B cell (primary cell): ENCODE results near the gene TTLL8. TPM values are rescaled to one million over a fixed set of nuclear protein-coding genes. Genes with fewer than 3 reads are reported as not detected.

Experiments used
- ATAC-seq: fragments of 200-7000 bp; cut with Tn5 transposase; one replicate; pipeline ENCODE4 v1.10.0; 2021; ENCODE audit warnings: low read depth, mild to moderate bottlenecking, moderate number of reproducible peaks, moderate library complexity
- CTCF ChIA-PET: fragments of 350-600 bp; sonication (Branson Sonifier 250); formaldehyde crosslinking; loops from one replicate; lab custom pipeline; 2021; ENCODE audit warnings: antibody characterized with exemption, inconsistent platforms; lab: Charles Lee
- POLR2A ChIA-PET: fragments of 350-600 bp; sonication (Branson Sonifier 250); formaldehyde crosslinking; loops from one replicate; lab custom pipeline; 2021; ENCODE audit warnings: antibody characterized with exemption; lab: Charles Lee
- DNase-seq: peaks from one replicate; pipeline ENCODE4 v3.0.0; 2013
- H2AFZ ChIP-seq: 2 replicates; pipeline ENCODE4 v1.6.1; 2012; ENCODE audit warnings: mild to moderate bottlenecking, low read depth, low read length; ENCODE audit not compliant: insufficient read depth, poor library complexity, severe bottlenecking
- H3K27ac ChIP-seq, 2 donors: 1 replicate in 1 of 2; 2 replicates in 1 of 2; pipeline ENCODE4 v1.5.1; 2012 to 2013; ENCODE audit warnings: low read length in 2 of 2, mild to moderate bottlenecking in 2 of 2, moderate library complexity in 1 of 2
- H3K27me3 ChIP-seq, 4 experiments: fragments of 200-600 bp in 1 of 4; sonication (generic) in 1 of 4; replicated peaks in 1 of 4; 1 replicate in 2 of 4; 2 replicates in 2 of 4; pipeline versions ENCODE4 v1.6.1 to v1.7.0; 2013 to 2016; ENCODE audit warnings: low read length in 3 of 4, mild to moderate bottlenecking in 2 of 4, mixed read lengths in 1 of 4, moderate library complexity in 1 of 4; ENCODE audit not compliant: insufficient read depth in 4 of 4, control insufficient read depth in 3 of 4; ENCODE audit errors: control extremely low read depth in 1 of 4
- H3K36me3 ChIP-seq, 2 experiments: replicated peaks in 1 of 2; 1 replicate in 1 of 2; 2 replicates in 1 of 2; pipeline versions ENCODE4 v1.6.1 to v1.7.1; 2013; ENCODE audit warnings: low read length in 1 of 2; ENCODE audit not compliant: insufficient read depth in 2 of 2, control insufficient read depth in 1 of 2; ENCODE audit errors: control extremely low read depth in 1 of 2, extremely low read depth in 1 of 2
- H3K4me1 ChIP-seq, 2 donors: fragments of 200-600 bp in 1 of 2; sonication (generic) in 1 of 2; 1 replicate in 1 of 2; 2 replicates in 1 of 2; pipeline versions ENCODE4 v1.5.1 to v1.6.1; 2013 to 2017; ENCODE audit warnings: low read length in 2 of 2; ENCODE audit not compliant: control insufficient read depth in 2 of 2, insufficient read depth in 2 of 2
- H3K4me2 ChIP-seq: replicated peaks from 2 replicates; pipeline ENCODE3; 2012; ENCODE audit warnings: mild to moderate bottlenecking, low read depth, low read length; ENCODE audit not compliant: poor library complexity, severe bottlenecking
- H3K4me3 ChIP-seq, 5 experiments: fragments of 200-600 bp in 1 of 5; sonication (generic) in 1 of 5; 1 replicate in 3 of 5; 2 replicates in 2 of 5; pipeline versions ENCODE4 v1.5.1 to v1.7.0; 2011 to 2016; ENCODE audit warnings: low read length in 4 of 5, mild to moderate bottlenecking in 4 of 5, low read depth in 2 of 5, control low read depth in 1 of 5, moderate library complexity in 1 of 5; ENCODE audit not compliant: insufficient read depth in 1 of 5; ENCODE audit errors: control extremely low read depth in 1 of 5, extremely low read depth in 1 of 5
- H3K79me2 ChIP-seq: fragments of 200-600 bp; sonication (generic); one replicate; pipeline ENCODE4 v1.6.0; 2016; ENCODE audit warnings: low read length; ENCODE audit not compliant: control insufficient read depth, insufficient read depth
- H3K9ac ChIP-seq: fragments of 200-600 bp; sonication (generic); 2 replicates; pipeline ENCODE4 v1.6.1; 2017; ENCODE audit warnings: mild to moderate bottlenecking, low read length, moderate library complexity
- H3K9me3 ChIP-seq, 3 donors: one replicate each; pipeline versions ENCODE4 v1.6.1 to v1.7.1; 2013; ENCODE audit warnings: low read length in 2 of 3; ENCODE audit not compliant: control insufficient read depth in 2 of 3, insufficient read depth in 1 of 3; ENCODE audit errors: control extremely low read depth in 1 of 3
- H4K20me1 ChIP-seq: 2 replicates; pipeline ENCODE4 v1.6.0; 2012; ENCODE audit warnings: mild to moderate bottlenecking, low read length; ENCODE audit not compliant: insufficient read depth, control insufficient read depth, poor library complexity, severe bottlenecking
- H3K27ac Mint-ChIP-seq: one replicate; pipeline ENCODE4 v1.8.0; 2021; ENCODE audit warnings: mixed read lengths
- H3K27me3 Mint-ChIP-seq: one replicate; pipeline ENCODE4 v1.8.0; 2021; ENCODE audit warnings: mixed read lengths
- H3K4me1 Mint-ChIP-seq: one replicate; pipeline ENCODE4 v1.8.0; 2021; ENCODE audit warnings: mixed read lengths
- H3K4me3 Mint-ChIP-seq: one replicate; pipeline ENCODE4 v1.8.0; 2021; ENCODE audit warnings: mixed read lengths
- H3K9me3 Mint-ChIP-seq: one replicate; pipeline ENCODE4 v1.8.0; 2022; ENCODE audit warnings: mixed read lengths; ENCODE audit not compliant: insufficient read depth
- EZH2 ChIP-seq: IDR thresholded peaks from 2 replicates; pipeline ENCODE4 v1.6.1; 2012; ENCODE audit warnings: borderline replicate concordance, low read depth, mild to moderate bottlenecking, moderate library complexity, low read length; ENCODE audit not compliant: insufficient read depth, poor library complexity, severe bottlenecking
- WGBS: methylation state at CpG from one replicate; pipeline ENCODE4 v1.1.5; 2013; ENCODE audit warnings: missing lambda C conversion rate; ENCODE audit not compliant: insufficient coverage; 5-methylcytosine and 5-hydroxymethylcytosine counted together
- intact Hi-C: fragments of 100-400 bp; cut with micrococcal nuclease; formaldehyde crosslinking; loops from one replicate; pipeline ENCODE4 v1.10.0; 2022
- polyA plus RNA-seq: library from polyadenylated mRNA; depleted of rRNA; stranded (reverse); fragments of >200 nt; gene quantifications from 2 replicates; pipeline ENCODE4 v1.2.3, GENCODE V29; 2012
- total RNA-seq, 2 donors: library from RNA; stranded (reverse); fragments of 120-200 nt in 1 of 2; gene quantifications; 1 replicate in 1 of 2; 2 replicates in 1 of 2; pipeline versions ENCODE4 v1.2.3 to v1.2.4, GENCODE V29; 2013 to 2022
- TF ChIP-seq, protein P1 (sequence below): fragments of 200-600 bp; IDR thresholded peaks from one replicate; pipeline ENCODE4 v1.8.0; 2022; ENCODE audit warnings: antibody characterized with exemption, mild to moderate bottlenecking

Gene TTLL8
- total and polyA plus RNA-seq, 2 donors (not counting 1 experiment from before 2014, with no cell fraction given) = not detected

- H3K4me3 ChIP-seq = no peak overlapping the region
- no peak overlapping the region for H3K9ac ChIP-seq
- H3K4me1 ChIP-seq = peaks cover 22 to 24% of the 10 kb centered on the region in 2 donors
- H3K27me3 ChIP-seq = peaks cover 0 to 9% (median 4%) of the 10 kb centered on the region in 4 experiments
- Mint-ChIP-seq H3K4me3 (peak overlapping the region; percentile 37), H3K4me1 (peaks cover 24% of the 10 kb centered on the region), H3K9me3 (no peaks in the 10 kb centered on the region), H3K27me3 (peaks cover 5% of the 10 kb centered on the region), H3K27ac (peak overlapping the region; percentile 37)
- CTCF ChIA-PET = interaction anchor here (1.2 kb wide), 1 partner anchor 22 kb away, joined by 4 read pairs; no protein-coding TSS in a partner anchor
- H3K79me2 ChIP-seq = no peaks in the 10 kb centered on the region
- ATAC-seq (no peak), DNase-seq (no peak)
- WGBS = 88% methylated on average over 22 of the region's 24 CpGs
- no peaks in the 10 kb centered on the region for H4K20me1 ChIP-seq
- H3K9me3 ChIP-seq = no peaks in the 10 kb centered on the region
- POLR2A ChIA-PET = interaction anchor here (0.6 kb wide), 1 partner anchor 23 kb away, joined by 3 read pairs; no protein-coding TSS in a partner anchor
- H3K4me2 ChIP-seq = no peak overlapping the region
- H2AFZ ChIP-seq = no peak overlapping the region
- intact Hi-C loops = no loop called here
- TF ChIP-seq EZH2 = no peak
- TF ChIP-seq, protein P1, sequence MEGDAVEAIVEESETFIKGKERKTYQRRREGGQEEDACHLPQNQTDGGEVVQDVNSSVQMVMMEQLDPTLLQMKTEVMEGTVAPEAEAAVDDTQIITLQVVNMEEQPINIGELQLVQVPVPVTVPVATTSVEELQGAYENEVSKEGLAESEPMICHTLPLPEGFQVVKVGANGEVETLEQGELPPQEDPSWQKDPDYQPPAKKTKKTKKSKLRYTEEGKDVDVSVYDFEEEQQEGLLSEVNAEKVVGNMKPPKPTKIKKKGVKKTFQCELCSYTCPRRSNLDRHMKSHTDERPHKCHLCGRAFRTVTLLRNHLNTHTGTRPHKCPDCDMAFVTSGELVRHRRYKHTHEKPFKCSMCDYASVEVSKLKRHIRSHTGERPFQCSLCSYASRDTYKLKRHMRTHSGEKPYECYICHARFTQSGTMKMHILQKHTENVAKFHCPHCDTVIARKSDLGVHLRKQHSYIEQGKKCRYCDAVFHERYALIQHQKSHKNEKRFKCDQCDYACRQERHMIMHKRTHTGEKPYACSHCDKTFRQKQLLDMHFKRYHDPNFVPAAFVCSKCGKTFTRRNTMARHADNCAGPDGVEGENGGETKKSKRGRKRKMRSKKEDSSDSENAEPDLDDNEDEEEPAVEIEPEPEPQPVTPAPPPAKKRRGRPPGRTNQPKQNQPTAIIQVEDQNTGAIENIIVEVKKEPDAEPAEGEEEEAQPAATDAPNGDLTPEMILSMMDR = no peak
- no peak overlapping the region for H3K27ac ChIP-seq
- H3K36me3 ChIP-seq = no peaks in the 10 kb centered on the region
Observed at GRCh38 chr22:50008151-50009040, 49.7 kb downstream of the TTLL8 start.

- TF ChIP-seq, protein P1 = no peak
- no peak for TF ChIP-seq EZH2
- Histone ChIP-seq H3K4me2 (no peak overlapping the region), H4K20me1 (no peaks in the 10 kb centered on the region), H3K4me3 (no peak overlapping the region), H3K27me3 (peaks cover 0 to 9% (median 2%) of the 10 kb centered on the region in 4 experiments), H3K79me2 (no peaks in the 10 kb centered on the region), H3K36me3 (no peaks in the 10 kb centered on the region), H3K9ac (no peak overlapping the region), H3K27ac (no peak overlapping the region), H3K4me1 (peaks cover 18 to 19% of the 10 kb centered on the region in 2 donors), H2AFZ (no peak overlapping the region), H3K9me3 (no peaks in the 10 kb centered on the region)
- CTCF ChIA-PET = interaction anchor here (0.7 to 1.2 kb wide), 4 partner anchors 11 to 234 kb away, joined by 3 to 4 read pairs (median 4); no protein-coding TSS in a partner anchor
- POLR2A ChIA-PET = no interaction called here
- Mint-ChIP-seq H3K27me3 (peaks cover 8% of the 10 kb centered on the region), H3K27ac (no peak overlapping the region), H3K4me1 (peaks cover 20% of the 10 kb centered on the region), H3K4me3 (no peak overlapping the region), H3K9me3 (no peaks in the 10 kb centered on the region)
- DNase-seq (no peak), ATAC-seq (no peak)
- WGBS = no CpG with 5 or more reads among the region's 3 CpGs
- intact Hi-C loops = no loop called here
Observed at GRCh38 chr22:50007057-50007511, 51.0 kb downstream of the TTLL8 start.
